HAP-1 (cell line): ENCODE results near the gene KIF3A.

Experiments
- DNase-seq, 2 experiments: peaks; one replicate each; pipeline ENCODE4 v3.0.0-alpha.2; 2016 to 2020; ENCODE audit warnings: low spot score in 2 of 2
- H3K27me3 ChIP-seq: fragments of 250-450 bp; sonication (Bioruptor Pico); 2 replicates; pipeline ENCODE4 v1.5.1; 2020; ENCODE audit warnings: low read depth, mild to moderate bottlenecking, moderate library complexity
- H3K36me3 ChIP-seq: fragments of 250-450 bp; sonication (Bioruptor Pico); replicated peaks from 2 replicates; pipeline ENCODE4 v1.5.1; 2020; ENCODE audit warnings: mild to moderate bottlenecking
- H3K4me1 ChIP-seq: fragments of 250-450 bp; sonication (Bioruptor Pico); 2 replicates; pipeline ENCODE4 v1.5.1; 2020; ENCODE audit warnings: mild to moderate bottlenecking
- H3K4me3 ChIP-seq: fragments of 250-450 bp; sonication (Bioruptor Pico); 2 replicates; pipeline ENCODE4 v1.5.1; 2020; ENCODE audit warnings: mild to moderate bottlenecking, moderate library complexity
- H3K9me3 ChIP-seq: fragments of 250-450 bp; sonication (Bioruptor Pico); 2 replicates; pipeline ENCODE4 v1.5.1; 2020; ENCODE audit warnings: mild to moderate bottlenecking, moderate library complexity
- in situ Hi-C: fragments of 300-500 bp; cut with MboI; formaldehyde crosslinking; loops from 3 replicates; pipeline ENCODE4 v1.14.3; 2020; ENCODE audit warnings: low sequenced_read_pairs, inconsistent platforms, mixed read lengths

The KIF3A gene

GRCh38 chr5:132658381-132659302 is 78.7 kb downstream of the KIF3A start:
- H3K4me1 ChIP-seq = no peaks in the 10 kb centered on the region; the same call in 1 of the 2 replicates

DNA sequence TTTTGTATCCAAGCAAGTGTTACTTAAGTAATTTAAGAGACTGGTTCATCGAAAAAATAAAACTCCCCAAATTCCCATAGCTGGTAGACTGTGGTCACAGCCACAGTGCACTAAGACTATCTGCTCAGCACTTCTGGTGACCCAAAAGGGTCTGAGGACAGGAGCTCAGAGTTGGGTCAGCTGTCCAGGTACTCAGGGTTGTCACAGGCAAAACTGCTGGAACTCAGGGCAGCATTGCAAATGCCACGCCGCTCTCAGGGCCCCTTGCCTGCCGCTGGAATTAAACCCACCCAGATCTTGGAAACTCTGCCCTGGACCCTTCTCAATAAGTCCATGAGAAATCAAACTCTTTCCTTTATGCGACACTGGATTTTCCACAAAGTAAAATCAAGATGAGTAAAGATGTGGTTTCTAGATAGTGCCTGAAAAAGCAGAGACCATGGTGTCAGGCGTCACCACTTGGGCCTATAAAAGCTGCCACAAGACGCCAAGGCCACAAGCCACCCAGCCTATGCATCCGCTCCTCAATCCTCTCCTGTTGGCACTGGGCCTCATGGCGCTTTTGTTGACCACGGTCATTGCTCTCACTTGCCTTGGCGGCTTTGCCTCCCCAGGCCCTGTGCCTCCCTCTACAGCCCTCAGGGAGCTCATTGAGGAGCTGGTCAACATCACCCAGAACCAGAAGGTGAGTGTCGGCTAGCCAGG is 79.5 kb downstream of the KIF3A start, which contains the start of gene IL13:
Gene IL13, plus strand, starts transcription at position 498 of the 705 bp plus-strand sequence. Its CDS starts 14 bp downstream, at position 512.
- no peak within 1 kb of the TSS for H3K4me3 ChIP-seq

More at GRCh38 chr5:132658381-132659302, 78.7 kb downstream of the KIF3A start:
- no peaks in the 10 kb centered on the region for H3K36me3 ChIP-seq
- H3K27me3 ChIP-seq = no peaks in the 10 kb centered on the region
- DNase-seq = no peak
- H3K9me3 ChIP-seq = no peaks in the 10 kb centered on the region
- H3K4me3 ChIP-seq = no peak overlapping the region
- in situ Hi-C loops = no loop called here

GRCh38 chr5:132656774-132657355 is 80.5 kb downstream of the KIF3A start:
- no peaks in the 10 kb centered on the region for H3K27me3 ChIP-seq
- DNase-seq = no peak
- no peaks in the 10 kb centered on the region for H3K9me3 ChIP-seq
- H3K4me3 ChIP-seq = no peak overlapping the region
- H3K4me1 ChIP-seq = no peaks in the 10 kb centered on the region
- in situ Hi-C loops = no loop called here
- H3K36me3 ChIP-seq = no peaks in the 10 kb centered on the region

More for the DNA sequence above, 79.5 kb downstream of the KIF3A start, which contains the start of gene IL13:
- in situ Hi-C loops = no loop called here
- no peaks in the 10 kb centered on the region for H3K9me3 ChIP-seq
- H3K4me1 ChIP-seq = no peaks in the 10 kb centered on the region
- H3K27me3 ChIP-seq = no peaks in the 10 kb centered on the region
- H3K36me3 ChIP-seq = no peaks in the 10 kb centered on the region
- DNase-seq = no peak

DNA sequence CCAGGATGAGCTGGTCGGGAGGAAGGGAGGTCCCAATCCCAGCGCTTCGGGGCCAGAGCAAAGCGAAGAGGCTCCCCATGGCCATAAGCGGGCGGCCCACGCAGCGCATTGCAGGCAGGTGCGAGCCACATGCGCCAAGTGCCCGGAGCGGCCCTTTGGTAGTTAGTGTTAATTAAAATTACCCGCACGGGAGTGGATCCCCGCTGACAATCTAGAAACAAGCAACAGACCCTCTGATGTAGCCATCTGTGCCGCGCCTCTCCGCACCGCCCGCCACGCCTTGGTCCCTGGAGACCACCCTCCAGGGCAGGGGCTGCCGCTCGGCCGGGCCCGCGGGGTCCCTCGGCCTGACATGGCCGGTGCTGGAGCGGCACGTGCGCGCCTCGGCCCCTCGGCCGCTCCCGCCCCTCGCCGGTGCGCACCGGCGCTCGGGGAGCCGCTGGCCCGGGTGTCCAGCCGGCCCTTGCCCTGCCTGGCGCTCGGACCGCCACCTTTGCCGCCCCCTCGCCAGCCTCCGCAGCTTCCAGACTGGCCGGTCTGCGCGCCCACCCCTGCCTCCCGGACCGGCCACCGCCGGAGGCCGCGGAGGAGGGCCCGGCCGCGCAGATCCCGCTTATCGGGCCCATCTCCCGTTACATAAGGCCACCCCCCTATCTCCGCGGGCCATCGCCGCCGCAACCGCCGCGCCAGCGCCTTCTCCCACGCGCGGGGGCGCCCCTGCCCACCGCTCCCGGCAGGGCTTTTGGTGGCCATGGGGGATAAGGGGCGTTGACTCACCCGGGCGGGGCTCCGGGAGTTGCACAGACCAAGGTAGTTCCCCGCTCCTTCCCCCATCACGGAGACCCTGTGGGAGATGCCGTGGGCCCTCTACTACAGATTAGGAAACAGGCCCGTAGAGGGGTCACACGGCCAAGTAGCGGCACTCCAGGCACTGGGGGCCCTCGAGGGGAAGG is 81.2 kb downstream of the KIF3A start:
- Histone ChIP-seq H3K4me3 (no peak overlapping the region), H3K27me3 (no peaks in the 10 kb centered on the region), H3K4me1 (no peaks in the 10 kb centered on the region), H3K36me3 (no peaks in the 10 kb centered on the region), H3K9me3 (no peaks in the 10 kb centered on the region)
- in situ Hi-C loops = no loop called here
- no peak for DNase-seq

DNA sequence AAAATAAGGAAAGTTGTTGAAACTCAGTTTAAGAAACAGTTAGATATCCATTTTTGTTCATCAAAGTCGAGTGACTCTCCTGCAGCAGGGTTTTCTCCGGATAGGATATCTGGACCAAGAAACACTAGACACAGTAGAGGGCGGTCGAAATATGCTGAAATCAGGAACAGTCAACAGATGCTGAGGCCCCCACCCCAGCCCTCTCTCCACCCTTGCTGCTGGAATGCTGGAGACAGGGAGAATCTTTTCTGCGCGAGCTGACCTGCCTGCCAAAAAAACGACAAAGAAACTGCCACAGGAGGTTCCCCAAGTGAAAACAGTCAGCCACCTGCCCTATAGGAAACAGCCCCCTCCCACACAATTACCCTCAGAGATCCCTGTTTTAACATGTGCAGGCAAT is 83.6 kb downstream of the KIF3A start:
- Histone ChIP-seq H3K9me3 (no peaks in the 10 kb centered on the region; the same call in 1 of the 2 replicates), H3K4me1 (no peaks in the 10 kb centered on the region), H3K27me3 (no peaks in the 10 kb centered on the region), H3K36me3 (no peaks in the 10 kb centered on the region), H3K4me3 (no peak overlapping the region)
- in situ Hi-C loops = no loop called here
- DNase-seq = no peak

GRCh38 chr5:132651838-132652469 is 85.4 kb downstream of the KIF3A start:
- H3K36me3 ChIP-seq = no peaks in the 10 kb centered on the region
- H3K27me3 ChIP-seq = no peaks in the 10 kb centered on the region
- peaks cover 3% of the 10 kb centered on the region; the same call in 1 of the 2 replicates for H3K9me3 ChIP-seq
- H3K4me3 ChIP-seq = no peak overlapping the region
- no peak for DNase-seq
- no peaks in the 10 kb centered on the region for H3K4me1 ChIP-seq
- in situ Hi-C loops = no loop called here

GRCh38 chr5:132648355-132648754 is 89.0 kb downstream of the KIF3A start:
- H3K4me3 ChIP-seq = no peak overlapping the region
- no peak for DNase-seq
- in situ Hi-C loops = no loop called here

GRCh38 chr5:132647473-132647872 is 89.9 kb downstream of the KIF3A start:
- H3K36me3 ChIP-seq = peaks cover 6% of the 10 kb centered on the region; the same call in 1 of the 2 replicates
- DNase-seq = no peak
- peaks cover 3% of the 10 kb centered on the region; the same call in 1 of the 2 replicates for H3K9me3 ChIP-seq
- no peaks in the 10 kb centered on the region for H3K4me1 ChIP-seq
- H3K27me3 ChIP-seq = no peaks in the 10 kb centered on the region
- H3K4me3 ChIP-seq = no peak overlapping the region
- in situ Hi-C loops = no loop called here

More at GRCh38 chr5:132648355-132648754, 89.0 kb downstream of the KIF3A start:
- Histone ChIP-seq H3K9me3 (peaks cover 3% of the 10 kb centered on the region; the same call in 1 of the 2 replicates), H3K4me1 (no peaks in the 10 kb centered on the region), H3K36me3 (no peaks in the 10 kb centered on the region), H3K27me3 (no peaks in the 10 kb centered on the region)

GRCh38 chr5:132646583-132647266 is 90.6 kb downstream of the KIF3A start:
- no peaks in the 10 kb centered on the region for H3K27me3 ChIP-seq
- peaks cover 6% of the 10 kb centered on the region for H3K36me3 ChIP-seq
- in situ Hi-C loops = no loop called here
- no peaks in the 10 kb centered on the region for H3K4me1 ChIP-seq
- H3K4me3 ChIP-seq = no peak overlapping the region
- no peak for DNase-seq
- H3K9me3 ChIP-seq = peaks cover 3% of the 10 kb centered on the region; the same call in 1 of the 2 replicates

DNA sequence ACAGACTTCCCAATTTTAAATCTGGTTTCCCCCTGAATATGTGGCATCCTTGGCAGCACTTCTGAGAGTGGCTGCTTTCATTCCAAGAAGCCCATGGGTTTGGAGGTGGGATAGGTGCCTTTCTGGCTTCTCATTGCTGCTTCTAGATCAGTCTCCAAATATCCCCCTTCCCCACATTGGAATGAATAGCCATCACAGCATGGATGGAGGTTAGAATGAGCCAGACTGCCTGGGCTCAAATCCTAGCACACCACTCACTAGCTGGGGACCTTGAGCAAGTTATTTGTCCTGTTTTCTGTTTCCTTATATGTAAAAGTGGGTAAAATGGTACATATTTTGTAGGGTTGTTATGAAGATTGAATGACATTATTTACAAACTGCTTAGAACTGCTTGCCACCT is 93.2 kb downstream of the KIF3A start:
- Histone ChIP-seq H3K9me3 (peaks cover 3% of the 10 kb centered on the region; the same call in 1 of the 2 replicates), H3K36me3 (peaks cover 26% of the 10 kb centered on the region), H3K27me3 (no peaks in the 10 kb centered on the region), H3K4me3 (no peak overlapping the region), H3K4me1 (no peaks in the 10 kb centered on the region)
- in situ Hi-C loops = no loop called here
- no peak for DNase-seq
